Measurements from ENCODE around the gene ZMYND15.

The ZMYND15 gene

GRCh38 chr17:4771519-4772234, 32.0 kb downstream of the ZMYND15 start, which contains the start of gene TM4SF5:
TSS of gene TM4SF5 (plus strand) at chr17:4771886. CDS start at chr17:4771923, 37 bp downstream.
- H3K4me3 ChIP-seq (replicated peaks; ENCODE audit: low read depth, low read length) = no peak within 1 kb of the TSS
- TF ChIP-seq CTCF (IDR thresholded peaks at IDR 0.05; ENCODE audit: insufficient read depth, low read length, poor library complexity, severe bottlenecking) = no peak
- H3K36me3 ChIP-seq (ENCODE audit: control insufficient read depth, insufficient read depth, low read length) = no peaks in the 10 kb centered on the region
- H3K27me3 ChIP-seq (replicated peaks; ENCODE audit: control insufficient read depth, insufficient read depth, low read length) = no peaks in the 10 kb centered on the region
- DNase-seq (ENCODE audit: extremely low read depth, insufficient read length) = no peak

- no peaks in the 10 kb centered on the region for H3K36me3 ChIP-seq (ENCODE audit: control insufficient read depth, insufficient read depth, low read length)
- H3K27me3 ChIP-seq (replicated peaks; ENCODE audit: control insufficient read depth, insufficient read depth, low read length) = no peaks in the 10 kb centered on the region
- DNase-seq (ENCODE audit: extremely low read depth, insufficient read length) = no peak
- TF ChIP-seq CTCF (IDR thresholded peaks at IDR 0.05; ENCODE audit: insufficient read depth, low read length, poor library complexity, severe bottlenecking) = no peak
- H3K4me3 ChIP-seq (replicated peaks; ENCODE audit: low read depth, low read length) = no peak overlapping the region
Observed at GRCh38 chr17:4772235-4772613, 32.6 kb downstream of the ZMYND15 start.

GRCh38 chr17:4777969-4778760, 38.5 kb downstream of the ZMYND15 start:
- Histone ChIP-seq H3K36me3 (ENCODE audit: control insufficient read depth, insufficient read depth, low read length) (no peaks in the 10 kb centered on the region), H3K27me3 (replicated peaks; ENCODE audit: control insufficient read depth, insufficient read depth, low read length) (no peaks in the 10 kb centered on the region), H3K4me3 (replicated peaks; ENCODE audit: low read depth, low read length) (no peak overlapping the region)
- no peak for TF ChIP-seq CTCF (IDR thresholded peaks at IDR 0.05; ENCODE audit: insufficient read depth, low read length, poor library complexity, severe bottlenecking)
- DNase-seq (ENCODE audit: extremely low read depth, insufficient read length) = no peak

GRCh38 chr17:4780325-4780955, 40.8 kb downstream of the ZMYND15 start:
- no peak for TF ChIP-seq CTCF (IDR thresholded peaks at IDR 0.05; ENCODE audit: insufficient read depth, low read length, poor library complexity, severe bottlenecking)
- no peak overlapping the region for H3K4me3 ChIP-seq (replicated peaks; ENCODE audit: low read depth, low read length)
- no peaks in the 10 kb centered on the region; the same call in 1 of the 2 replicates for H3K27me3 ChIP-seq (replicated peaks; ENCODE audit: control insufficient read depth, insufficient read depth, low read length)
- no peak for DNase-seq (ENCODE audit: extremely low read depth, insufficient read length)
- H3K36me3 ChIP-seq (ENCODE audit: control insufficient read depth, insufficient read depth, low read length) = no peaks in the 10 kb centered on the region

GRCh38 chr17:4782652-4783051, 43.0 kb downstream of the ZMYND15 start:
- Histone ChIP-seq H3K36me3 (ENCODE audit: control insufficient read depth, insufficient read depth, low read length) (no peaks in the 10 kb centered on the region), H3K4me3 (replicated peaks; ENCODE audit: low read depth, low read length) (no peak overlapping the region), H3K27me3 (replicated peaks; ENCODE audit: control insufficient read depth, insufficient read depth, low read length) (no peaks in the 10 kb centered on the region; the same call in none of the 2 replicates)
- TF ChIP-seq CTCF (IDR thresholded peaks at IDR 0.05; ENCODE audit: insufficient read depth, low read length, poor library complexity, severe bottlenecking) = no peak
- DNase-seq (ENCODE audit: extremely low read depth, insufficient read length) = no peak

All from GM06990 (cell line).